MCF 10A (cell line): Measurements from ENCODE around the gene TMSB15B. TPM values are rescaled to one million over a fixed set of nuclear protein-coding genes. Genes with fewer than 3 reads are reported as not detected.
"Not testable (repeated sequence)": the region's sequence is repeated elsewhere in the genome, so short reads cannot be mapped to it uniquely, and the experiment has no call there.

Source experiments
- BruUV-seq: library from RNA; stranded (reverse); fragments of 400-500 nt; replicated peaks from 2 replicates; lab custom pipeline; 2021; lab: Mats Ljungman, UMichigan
- CTCF ChIA-PET: fragments of 300-600 bp; sonication (Branson Sonifier 250); formaldehyde crosslinking; extraction: SDS; loops from one replicate; lab custom pipeline; 2021; ENCODE audit warnings: antibody characterized with exemption, inconsistent platforms; lab: Yijun Ruan, JAX
- POLR2A ChIA-PET: fragments of 300-600, 350-650 bp; sonication (Branson Sonifier 250); formaldehyde crosslinking; extraction: SDS; loops from one replicate; lab custom pipeline; 2020; ENCODE audit warnings: antibody characterized with exemption, inconsistent platforms; lab: Yijun Ruan, JAX
- DNase-seq: peaks from one replicate; pipeline ENCODE4 v3.0.0-alpha.2; 2018; ENCODE audit not compliant: unreplicated experiment
- H3K27ac Mint-ChIP-seq: one replicate; pipeline ENCODE4 v1.8.0; 2022; ENCODE audit warnings: mild to moderate bottlenecking, low read depth, mixed read lengths; ENCODE audit not compliant: unreplicated experiment
- H3K27me3 Mint-ChIP-seq: one replicate; pipeline ENCODE4 v1.8.0; 2022; ENCODE audit warnings: mixed read lengths; ENCODE audit not compliant: insufficient read depth, unreplicated experiment
- H3K36me3 Mint-ChIP-seq: one replicate; pipeline ENCODE4 v1.8.0; 2022; ENCODE audit warnings: mild to moderate bottlenecking, moderate library complexity, mixed read lengths; ENCODE audit not compliant: insufficient read depth, unreplicated experiment
- H3K4me1 Mint-ChIP-seq: one replicate; pipeline ENCODE4 v1.8.0; 2022; ENCODE audit warnings: mixed read lengths; ENCODE audit not compliant: insufficient read depth, unreplicated experiment
- H3K4me3 Mint-ChIP-seq: one replicate; pipeline ENCODE4 v1.8.0; 2022; ENCODE audit warnings: mild to moderate bottlenecking, moderate library complexity, mixed read lengths; ENCODE audit not compliant: unreplicated experiment
- H3K9me3 Mint-ChIP-seq: one replicate; pipeline ENCODE4 v1.8.0; 2022; ENCODE audit warnings: mixed read lengths; ENCODE audit not compliant: unreplicated experiment
- intact Hi-C: fragments of 100-400 bp; cut with micrococcal nuclease; formaldehyde crosslinking; loops from 2 replicates; pipeline ENCODE4 v1.14.1; 2022
- total RNA-seq: library from RNA; stranded (reverse); gene quantifications from 2 replicates; pipeline ENCODE4 v1.2.3, GENCODE V29; 2022
- TF ChIP-seq, protein P1 (sequence below): fragments of 200-600 bp; IDR thresholded peaks from one replicate; pipeline ENCODE4 v1.8.0; 2022; ENCODE audit warnings: antibody characterized with exemption, mild to moderate bottlenecking; ENCODE audit not compliant: unreplicated experiment

Gene TMSB15B
- total RNA-seq, 1 experiment from 2014 or later, result 2.1 TPM

DNA sequence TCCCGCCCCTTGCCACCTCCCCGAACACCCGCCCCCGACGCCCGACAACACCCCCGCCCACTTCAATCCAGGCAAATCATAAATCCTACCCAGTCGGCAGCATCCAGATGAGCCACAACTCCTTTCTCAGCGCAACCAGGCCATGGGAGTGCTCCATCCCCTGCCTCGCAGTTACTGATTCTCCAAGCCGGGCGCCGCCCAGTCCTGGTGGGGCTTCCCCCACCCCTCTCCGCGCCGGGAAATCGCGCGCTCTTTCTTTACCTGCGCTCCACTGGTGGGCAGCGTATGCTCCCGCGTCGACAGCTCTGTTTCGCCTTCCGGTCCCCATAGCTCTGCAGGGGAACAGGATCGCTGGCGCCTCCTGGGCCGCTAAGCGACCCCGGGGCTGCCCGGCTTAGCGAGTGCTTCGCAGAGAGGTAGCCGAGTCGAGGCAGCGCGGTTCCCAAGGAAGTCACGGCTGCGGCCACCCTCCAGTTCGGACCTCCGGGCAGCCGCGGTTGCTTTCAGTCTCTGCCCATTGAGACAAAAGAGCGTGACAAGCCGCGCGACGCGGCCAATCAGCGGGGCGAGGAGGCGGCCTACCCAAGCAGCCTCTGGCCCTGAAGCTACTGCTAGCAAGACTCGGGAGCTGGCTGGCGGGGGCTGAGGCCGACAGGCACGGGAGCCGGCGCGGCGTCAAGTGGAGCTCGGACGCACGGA lies 43.7 kb upstream of the TMSB15B start:
- intact Hi-C loops, result loop anchor here (2.0 kb wide), 1 partner anchor 22 kb away; no protein-coding TSS in a partner anchor
- ChIA-PET CTCF (interaction anchor here (0.6 to 1.3 kb wide), 3 partner anchors 10 to 220 kb away, joined by 3 to 4 read pairs (median 3); no protein-coding TSS in a partner anchor), POLR2A (interaction anchor here (0.9 to 2.2 kb wide), 5 partner anchors 10 to 238 kb away, joined by 5 to 15 read pairs (median 6); partner anchors contain the start of gene SLC25A53)
- peak; percentile 65 for DNase-seq
- peak overlapping the region; percentile 80 for H3K4me3 Mint-ChIP-seq
- no peaks in the 10 kb centered on the region for H3K36me3 Mint-ChIP-seq
- no TSS peak for BruUV-seq
- H3K27ac Mint-ChIP-seq, result peak overlapping the region; percentile 22
- no peaks in the 10 kb centered on the region for H3K9me3 Mint-ChIP-seq
- TF ChIP-seq, protein P1, sequence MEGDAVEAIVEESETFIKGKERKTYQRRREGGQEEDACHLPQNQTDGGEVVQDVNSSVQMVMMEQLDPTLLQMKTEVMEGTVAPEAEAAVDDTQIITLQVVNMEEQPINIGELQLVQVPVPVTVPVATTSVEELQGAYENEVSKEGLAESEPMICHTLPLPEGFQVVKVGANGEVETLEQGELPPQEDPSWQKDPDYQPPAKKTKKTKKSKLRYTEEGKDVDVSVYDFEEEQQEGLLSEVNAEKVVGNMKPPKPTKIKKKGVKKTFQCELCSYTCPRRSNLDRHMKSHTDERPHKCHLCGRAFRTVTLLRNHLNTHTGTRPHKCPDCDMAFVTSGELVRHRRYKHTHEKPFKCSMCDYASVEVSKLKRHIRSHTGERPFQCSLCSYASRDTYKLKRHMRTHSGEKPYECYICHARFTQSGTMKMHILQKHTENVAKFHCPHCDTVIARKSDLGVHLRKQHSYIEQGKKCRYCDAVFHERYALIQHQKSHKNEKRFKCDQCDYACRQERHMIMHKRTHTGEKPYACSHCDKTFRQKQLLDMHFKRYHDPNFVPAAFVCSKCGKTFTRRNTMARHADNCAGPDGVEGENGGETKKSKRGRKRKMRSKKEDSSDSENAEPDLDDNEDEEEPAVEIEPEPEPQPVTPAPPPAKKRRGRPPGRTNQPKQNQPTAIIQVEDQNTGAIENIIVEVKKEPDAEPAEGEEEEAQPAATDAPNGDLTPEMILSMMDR, result no peak
- H3K4me1 Mint-ChIP-seq, result peaks cover 5% of the 10 kb centered on the region
- H3K27me3 Mint-ChIP-seq, result peaks cover 25% of the 10 kb centered on the region

DNA sequence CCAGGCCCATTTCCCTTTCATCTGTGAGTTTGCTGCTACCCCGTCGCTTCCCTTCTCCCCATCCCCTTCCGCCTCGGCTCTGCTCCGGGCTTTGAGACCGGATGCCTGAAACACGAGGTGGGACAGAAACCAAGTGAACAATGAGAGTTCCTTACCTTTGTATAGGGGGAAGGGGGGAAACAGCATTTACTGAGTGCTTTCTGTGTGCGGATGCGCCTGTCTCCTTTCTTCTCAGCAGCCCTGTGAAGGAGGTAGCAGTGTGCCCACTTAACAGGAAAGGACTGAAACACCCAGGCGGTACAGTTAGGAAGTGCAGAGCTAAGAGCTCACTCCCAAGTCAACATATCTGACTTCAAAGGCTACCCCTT lies 43.2 kb upstream of the TMSB15B start:
- H3K27ac Mint-ChIP-seq, result peak overlapping the region; percentile 22
- peak overlapping the region; percentile 80 for H3K4me3 Mint-ChIP-seq
- ChIA-PET POLR2A (interaction anchor here (1.4 to 2.2 kb wide), 5 partner anchors 11 to 238 kb away, joined by 4 to 15 read pairs (median 6); partner anchors contain the start of gene SLC25A53), CTCF (interaction anchor here (0.6 to 1.3 kb wide), 4 partner anchors 11 to 220 kb away, joined by 3 to 4 read pairs (median 3); no protein-coding TSS in a partner anchor)
- TF ChIP-seq, protein P1, result peak; percentile 18
- peak; percentile 35 for DNase-seq
- no peaks in the 10 kb centered on the region for H3K9me3 Mint-ChIP-seq
- BruUV-seq, result no TSS peak
- H3K36me3 Mint-ChIP-seq, result no peaks in the 10 kb centered on the region
- intact Hi-C loops, result loop anchor here (2.0 kb wide), 1 partner anchor 22 kb away; no protein-coding TSS in a partner anchor
- peaks cover 25% of the 10 kb centered on the region for H3K27me3 Mint-ChIP-seq
- H3K4me1 Mint-ChIP-seq, result peaks cover 5% of the 10 kb centered on the region

DNA sequence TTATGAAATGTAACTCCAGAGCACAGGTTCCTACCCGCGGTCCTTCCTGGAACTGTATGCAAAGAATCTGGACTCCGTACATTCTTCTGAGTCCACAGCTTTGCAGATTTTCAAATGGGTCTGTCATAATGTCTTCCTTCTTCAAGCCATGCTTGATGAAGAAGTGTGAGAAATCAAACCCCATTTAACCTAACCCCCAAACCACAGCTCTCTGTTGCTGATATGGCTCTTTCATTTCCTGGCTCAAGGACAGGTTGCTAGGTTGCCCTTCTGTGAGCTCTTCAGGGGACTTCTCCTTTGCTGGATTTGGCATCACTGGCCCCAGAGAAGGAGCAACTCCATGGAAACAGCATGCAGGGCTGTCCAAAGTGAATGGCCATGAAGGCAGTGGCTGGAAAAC lies 41.9 kb upstream of the TMSB15B start:
- H3K4me1 Mint-ChIP-seq, H3K9me3 Mint-ChIP-seq, intact Hi-C loops, H3K36me3 Mint-ChIP-seq, BruUV-seq, DNase-seq, H3K27ac Mint-ChIP-seq, H3K4me3 Mint-ChIP-seq: not testable (repeated sequence)
- POLR2A ChIA-PET, result interaction anchor here (1.4 to 2.2 kb wide), 2 partner anchors 12 to 75 kb away, joined by 4 to 6 read pairs; no protein-coding TSS in a partner anchor
- peaks cover 15% of the 10 kb centered on the region for H3K27me3 Mint-ChIP-seq
- CTCF ChIA-PET, result interaction anchor here (2.1 kb wide), 1 partner anchor 76 kb away, joined by 4 read pairs; no protein-coding TSS in a partner anchor

DNA sequence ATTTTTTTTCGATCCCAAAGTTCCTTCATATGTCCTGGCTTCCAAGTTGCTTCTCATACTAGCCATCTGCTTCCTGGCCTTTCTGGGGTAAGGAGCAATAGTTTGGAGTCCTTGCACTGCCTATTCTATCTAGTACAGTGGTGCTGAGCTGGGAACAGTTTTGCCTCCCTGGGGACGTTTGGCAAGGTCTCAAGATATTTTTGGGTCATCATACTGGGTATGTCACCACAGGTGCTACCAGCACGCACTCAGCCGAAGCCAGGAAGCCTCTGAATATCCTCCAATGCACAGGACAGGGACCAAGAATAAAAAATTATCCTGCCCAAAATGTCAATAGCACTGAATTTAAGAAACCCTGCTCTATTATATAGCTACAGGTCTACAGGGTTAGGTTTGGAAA lies 35.4 kb upstream of the TMSB15B start:
- no peaks in the 10 kb centered on the region for H3K4me1 Mint-ChIP-seq
- H3K27me3 Mint-ChIP-seq, result peaks cover 30% of the 10 kb centered on the region
- no TSS peak for BruUV-seq
- H3K9me3 Mint-ChIP-seq, result no peaks in the 10 kb centered on the region
- POLR2A ChIA-PET, result no interaction called here
- no peak for DNase-seq
- CTCF ChIA-PET, result no interaction called here
- TF ChIP-seq, protein P1, result no peak
- no peaks in the 10 kb centered on the region for H3K36me3 Mint-ChIP-seq
- intact Hi-C loops, result no loop called here
- no peak overlapping the region for H3K4me3 Mint-ChIP-seq
- H3K27ac Mint-ChIP-seq, result no peak overlapping the region
